ENCODE results near the gene MRPL34.
A peak's percentile ranks its signal among the peaks of the same experiment; 100 is the strongest.

Gene MRPL34

DNA sequence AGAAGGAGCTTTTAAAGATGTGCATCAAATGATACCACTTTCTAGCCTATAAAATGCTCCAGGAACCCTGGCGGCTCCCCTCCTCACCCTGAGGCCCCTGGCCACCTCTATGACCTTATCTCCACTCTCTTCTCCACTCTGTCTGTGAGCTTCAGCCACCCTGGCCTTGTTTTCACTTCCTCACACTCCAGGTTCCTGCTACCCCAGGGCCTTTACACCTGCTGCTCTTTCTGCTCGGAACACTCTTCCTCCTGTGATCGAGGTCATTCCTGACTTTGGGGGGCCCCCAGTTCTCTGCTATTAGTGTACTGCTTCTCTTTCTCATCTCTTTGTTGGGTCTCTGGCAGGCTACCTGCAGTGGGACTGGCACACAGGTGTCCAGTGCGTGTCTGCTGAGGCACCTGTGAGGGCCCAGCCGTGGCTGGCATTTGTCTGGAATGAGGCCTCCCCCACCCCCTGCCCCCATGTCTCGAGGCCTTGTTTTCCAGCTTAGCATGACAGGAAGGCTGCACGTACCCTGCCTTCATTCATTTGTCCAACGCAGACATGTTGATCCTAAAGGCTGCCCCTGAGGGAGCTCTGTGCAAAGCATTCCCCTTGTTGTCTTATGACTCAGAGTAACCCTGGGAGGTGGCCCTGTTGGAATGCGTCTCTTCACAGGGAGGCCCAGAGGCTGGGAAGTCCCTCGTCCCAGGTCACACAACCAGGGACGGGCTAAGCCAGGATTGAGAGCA, 6.0 kb downstream of the MRPL34 start:
- TF ChIP-seq, protein P1, sequence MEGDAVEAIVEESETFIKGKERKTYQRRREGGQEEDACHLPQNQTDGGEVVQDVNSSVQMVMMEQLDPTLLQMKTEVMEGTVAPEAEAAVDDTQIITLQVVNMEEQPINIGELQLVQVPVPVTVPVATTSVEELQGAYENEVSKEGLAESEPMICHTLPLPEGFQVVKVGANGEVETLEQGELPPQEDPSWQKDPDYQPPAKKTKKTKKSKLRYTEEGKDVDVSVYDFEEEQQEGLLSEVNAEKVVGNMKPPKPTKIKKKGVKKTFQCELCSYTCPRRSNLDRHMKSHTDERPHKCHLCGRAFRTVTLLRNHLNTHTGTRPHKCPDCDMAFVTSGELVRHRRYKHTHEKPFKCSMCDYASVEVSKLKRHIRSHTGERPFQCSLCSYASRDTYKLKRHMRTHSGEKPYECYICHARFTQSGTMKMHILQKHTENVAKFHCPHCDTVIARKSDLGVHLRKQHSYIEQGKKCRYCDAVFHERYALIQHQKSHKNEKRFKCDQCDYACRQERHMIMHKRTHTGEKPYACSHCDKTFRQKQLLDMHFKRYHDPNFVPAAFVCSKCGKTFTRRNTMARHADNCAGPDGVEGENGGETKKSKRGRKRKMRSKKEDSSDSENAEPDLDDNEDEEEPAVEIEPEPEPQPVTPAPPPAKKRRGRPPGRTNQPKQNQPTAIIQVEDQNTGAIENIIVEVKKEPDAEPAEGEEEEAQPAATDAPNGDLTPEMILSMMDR (IDR thresholded peaks at IDR 0.05), result no peak
- TF ChIP-seq ZFX (IDR thresholded peaks at IDR 0.05; ENCODE audit: borderline replicate concordance), result no peak
- H3K27ac ChIP-seq, result 0 out of 2 replicates have a peak overlapping the region, but pooled peaks have one; percentile 74

DNA sequence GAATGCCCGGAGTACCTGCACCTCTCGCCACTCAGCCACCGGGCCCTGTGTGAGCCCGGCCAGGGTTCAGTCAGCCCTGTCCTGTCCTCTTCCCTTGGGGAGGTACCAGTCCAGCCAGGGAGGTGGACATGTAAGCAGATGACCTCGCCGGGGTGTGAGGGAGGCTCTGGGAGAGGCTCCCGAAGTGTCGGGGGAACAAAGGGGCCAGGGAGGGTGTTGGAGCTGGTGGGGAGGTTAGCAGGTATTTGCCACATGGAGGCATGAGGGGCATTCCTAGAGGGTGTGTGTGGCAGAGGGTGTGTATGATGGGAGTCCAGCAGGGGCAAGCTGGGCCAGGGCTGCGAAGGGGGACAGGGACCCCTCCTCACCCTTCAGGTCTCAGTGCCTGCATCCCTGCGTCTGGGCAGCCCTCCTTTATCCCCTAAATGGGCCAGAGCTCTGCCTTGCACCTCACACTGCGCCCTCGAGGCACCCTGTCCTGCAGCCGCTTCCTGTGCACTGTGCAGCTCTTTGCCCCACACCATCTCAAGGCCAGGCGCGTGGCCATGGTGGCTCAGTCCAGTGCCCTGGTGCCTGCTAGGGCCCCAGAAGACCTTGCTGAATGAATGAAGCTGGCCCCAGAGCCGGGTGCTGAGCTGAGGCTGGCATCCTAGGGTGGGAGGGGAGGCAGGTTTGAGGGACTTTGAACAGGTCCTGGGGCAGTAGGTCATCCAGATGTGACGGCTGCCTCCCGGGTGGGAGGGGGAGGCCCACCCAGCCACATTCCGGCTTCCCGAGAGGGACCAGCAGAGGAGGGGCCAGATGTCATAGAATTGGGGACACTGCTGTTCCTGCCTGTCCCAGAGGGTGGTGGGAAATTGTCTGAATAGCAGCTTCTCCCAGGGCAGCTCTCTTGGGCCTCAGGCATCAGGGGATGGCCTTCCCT, 6.8 kb downstream of the MRPL34 start:
- H3K27ac ChIP-seq, result 0 out of 2 replicates have a peak overlapping the region, but pooled peaks have one; percentile 74
- TF ChIP-seq, protein P1 (IDR thresholded peaks at IDR 0.05), result no peak
- TF ChIP-seq ZFX (IDR thresholded peaks at IDR 0.05; ENCODE audit: borderline replicate concordance), result no peak

DNA sequence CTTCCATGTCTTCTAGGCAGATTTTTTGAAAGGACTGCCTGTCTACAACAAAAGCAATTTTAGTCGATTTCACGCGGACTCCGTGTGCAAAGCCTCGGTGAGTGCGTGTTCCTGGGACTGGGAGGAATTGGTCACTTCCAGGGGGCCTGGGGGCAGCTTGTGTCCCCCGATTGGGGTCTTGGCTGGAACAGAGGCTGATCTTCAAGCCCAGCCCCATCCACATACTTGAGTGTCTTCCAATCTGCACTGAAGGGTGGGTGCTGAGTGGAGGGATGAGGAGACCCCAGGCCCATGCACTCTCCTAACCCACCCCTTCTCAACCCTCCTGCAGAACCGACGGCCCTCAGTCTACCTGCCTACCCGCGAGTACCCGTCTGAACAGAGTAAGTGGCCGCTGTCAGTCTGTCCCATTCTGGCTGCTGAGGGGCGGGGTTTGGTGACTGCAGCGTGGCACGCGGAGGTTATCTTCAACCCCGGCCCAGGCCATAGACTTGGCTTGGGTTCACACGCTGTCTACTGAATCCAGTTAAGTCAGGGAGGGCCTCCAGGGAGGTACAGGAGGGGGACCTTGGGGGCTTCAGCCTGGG, 8.4 kb downstream of the MRPL34 start:
- H3K27ac ChIP-seq, result no peak overlapping the region
- no peak for TF ChIP-seq ZFX (IDR thresholded peaks at IDR 0.05; ENCODE audit: borderline replicate concordance)
- TF ChIP-seq, protein P1 (IDR thresholded peaks at IDR 0.05), result no peak

DNA sequence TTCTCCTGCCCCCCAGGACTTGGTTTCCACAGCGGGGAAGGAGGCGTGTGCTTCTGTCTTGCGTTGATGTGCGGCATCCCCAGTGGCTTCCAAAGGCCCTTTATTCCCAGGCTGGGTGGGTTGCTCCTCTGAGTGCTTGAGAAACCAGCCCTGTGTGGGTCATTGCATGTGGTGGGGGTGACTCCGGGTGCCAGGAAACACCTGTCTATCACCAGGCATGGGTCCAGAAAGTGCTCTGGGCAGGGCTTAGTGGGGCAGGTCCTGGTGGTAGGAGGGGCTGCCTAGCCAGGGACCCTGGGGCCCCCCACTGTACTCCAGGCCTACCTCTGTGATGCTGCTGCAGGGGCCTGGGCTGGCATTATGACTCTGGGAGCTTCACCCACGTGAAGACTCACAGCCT, 13.3 kb downstream of the MRPL34 start:
- no peak for TF ChIP-seq ZFX (IDR thresholded peaks at IDR 0.05; ENCODE audit: borderline replicate concordance)
- TF ChIP-seq, protein P1 (IDR thresholded peaks at IDR 0.05), result no peak

DNA sequence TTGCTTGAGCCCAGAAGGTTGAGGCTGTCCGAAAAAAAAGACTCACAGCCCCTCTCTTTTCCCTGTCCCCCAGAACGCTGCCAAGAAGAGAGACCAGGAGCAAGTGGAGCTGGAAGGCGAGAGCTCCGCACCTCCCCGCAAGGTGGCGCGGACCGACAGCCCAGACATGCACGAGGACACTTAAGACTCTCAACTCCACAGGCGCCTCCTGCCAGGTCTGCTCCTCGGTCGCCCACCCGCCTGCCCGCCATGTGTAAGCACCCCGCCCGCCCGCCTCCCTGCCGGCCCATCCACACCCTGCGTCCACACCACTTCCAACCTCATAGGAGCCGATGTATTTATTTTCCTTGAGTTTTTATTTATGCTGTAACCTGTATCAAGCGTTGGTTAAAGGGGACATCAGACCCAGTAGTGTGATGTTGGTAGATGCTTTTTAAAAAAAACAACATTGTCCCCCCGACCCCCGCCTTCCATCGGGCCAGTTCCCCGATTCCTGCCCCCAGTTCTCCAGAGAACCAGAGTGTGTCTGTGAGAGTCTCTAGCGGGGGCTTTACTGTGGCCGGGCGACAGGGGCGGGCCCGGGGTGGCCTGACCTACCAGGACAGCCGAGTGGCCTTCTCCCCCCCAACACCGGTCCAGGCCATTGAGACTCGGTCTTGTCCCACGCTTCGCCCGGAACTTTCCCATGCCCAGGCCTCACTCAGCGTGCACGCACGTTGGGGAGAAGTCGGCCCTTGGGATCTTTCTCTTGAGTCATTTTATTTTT, 14.0 kb downstream of the MRPL34 start:
- TF ChIP-seq ZFX (IDR thresholded peaks at IDR 0.05; ENCODE audit: borderline replicate concordance), result no peak
- TF ChIP-seq, protein P1 (IDR thresholded peaks at IDR 0.05), result no peak
- H3K27ac ChIP-seq, result no peak overlapping the region

More for the DNA sequence above, 13.3 kb downstream of the MRPL34 start:
- 0 out of 2 replicates have a peak overlapping the region, but pooled peaks have one; percentile 82 for H3K27ac ChIP-seq

DNA sequence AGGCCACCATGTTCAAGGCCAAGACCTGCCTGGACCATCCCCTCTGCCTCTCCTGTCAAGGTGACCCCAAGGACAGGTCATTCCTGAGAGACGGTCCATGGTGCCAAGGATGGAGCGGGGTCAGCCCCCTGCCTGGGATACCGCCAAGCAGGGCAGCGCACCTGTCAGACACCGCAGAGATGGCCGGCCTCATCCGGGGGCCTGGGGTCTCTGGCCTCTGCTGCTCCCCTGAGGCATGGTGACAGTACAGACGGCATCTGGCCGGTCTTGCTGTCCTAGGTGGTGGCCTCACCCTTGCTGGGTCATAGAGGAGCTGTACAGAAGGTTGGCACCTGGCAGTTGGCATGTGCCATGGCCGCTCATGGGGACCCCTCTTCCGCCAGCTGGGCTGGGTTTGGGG, 14.8 kb downstream of the MRPL34 start:
- TF ChIP-seq ZFX (IDR thresholded peaks at IDR 0.05; ENCODE audit: borderline replicate concordance), result no peak
- TF ChIP-seq, protein P1 (IDR thresholded peaks at IDR 0.05), result no peak
- no peak overlapping the region for H3K27ac ChIP-seq

All from 22Rv1 (cell line).